ENCODE measurements around the gene TMC6. TPM values are rescaled to one million over a fixed set of nuclear protein-coding genes. Genes with fewer than 3 reads are reported as not detected.

Gene TMC6
- polyA plus RNA-seq, 1 donor (not counting 4 experiments of a cell fraction or from before 2014, with no cell fraction given) = 20.4 TPM

GRCh38 chr17:78109489-78109761 lies 19.1 kb downstream of the TMC6 start:
- Histone ChIP-seq H3K79me2 (ENCODE audit: control insufficient read depth, insufficient read depth, low read length) (no peaks in the 10 kb centered on the region), H3K4me2 (ENCODE audit: control insufficient read depth, extremely low read depth, insufficient read depth, low read depth, low read length) (no peak overlapping the region), H3K9me3 (ENCODE audit: control insufficient read depth, low read depth, low read length) (no peaks in the 10 kb centered on the region), H3K9ac (ENCODE audit: control insufficient read depth, extremely low read depth, insufficient read depth, low read length) (no peak overlapping the region), H4K20me1 (ENCODE audit: control insufficient read depth, extremely low read depth, insufficient read depth, low read length) (peaks cover 3% of the 10 kb centered on the region), H3K4me3 (ENCODE audit: control insufficient read depth in 2 of 3, extremely low read depth in 1 of 3, insufficient read depth in 2 of 3, low read depth in 1 of 3, low read length in 3 of 3) (no peak overlapping the region), H3K27ac (ENCODE audit: control insufficient read depth, insufficient read depth, low read length) (no peak overlapping the region), H2AFZ (ENCODE audit: control insufficient read depth, low read length) (no peak overlapping the region), H3K36me3 (ENCODE audit: control insufficient read depth in 2 of 2, extremely low read depth in 1 of 2, insufficient read depth in 2 of 2, low read length in 2 of 2) (peaks cover 0 to 8% of the 10 kb centered on the region in 2 experiments), H3K27me3 (ENCODE audit: control insufficient read depth, extremely low read depth, insufficient read depth, low read length) (no peaks in the 10 kb centered on the region), H3K4me1 (ENCODE audit: control insufficient read depth, extremely low read depth, insufficient read depth, low read length) (no peaks in the 10 kb centered on the region), H3K9me1 (ENCODE audit: control insufficient read depth, extremely low read depth, insufficient read depth, low read length) (no peaks in the 10 kb centered on the region)
- FAIRE-seq = no peak
- no peak for DNase-seq (ENCODE audit: low read depth, low spot score)
- no peak for TF ChIP-seq EZH2 (IDR thresholded peaks at IDR 0.05; ENCODE audit: low read length)
- no peak for TF ChIP-seq CTCF (optimal IDR thresholded peaks at IDR 0.05 in 1 of 3, IDR thresholded peaks at IDR 0.05 in 1 of 3, conservative IDR thresholded peaks at IDR 0.05 in 1 of 3; ENCODE audit: extremely low read depth in 1 of 3, insufficient read depth in 2 of 3, low read length in 3 of 3)
- dilution Hi-C loops (cut with MboI; ENCODE audit: extremely low pct_ligation_motif_present, low sequenced_read_pairs) = no loop called here

- no peak for TF ChIP-seq CTCF (optimal IDR thresholded peaks at IDR 0.05 in 1 of 3, IDR thresholded peaks at IDR 0.05 in 1 of 3, conservative IDR thresholded peaks at IDR 0.05 in 1 of 3; ENCODE audit: extremely low read depth in 1 of 3, insufficient read depth in 2 of 3, low read length in 3 of 3)
- TF ChIP-seq EZH2 (IDR thresholded peaks at IDR 0.05; ENCODE audit: low read length) = no peak
- H3K27me3 ChIP-seq (ENCODE audit: control insufficient read depth, extremely low read depth, insufficient read depth, low read length) = no peaks in the 10 kb centered on the region
- no peak overlapping the region for H2AFZ ChIP-seq (ENCODE audit: control insufficient read depth, low read length)
- H3K4me3 ChIP-seq (ENCODE audit: control insufficient read depth in 2 of 3, extremely low read depth in 1 of 3, insufficient read depth in 2 of 3, low read depth in 1 of 3, low read length in 3 of 3) = no peak overlapping the region
- no peaks in the 10 kb centered on the region for H3K9me1 ChIP-seq (ENCODE audit: control insufficient read depth, extremely low read depth, insufficient read depth, low read length)
- peaks cover 3% of the 10 kb centered on the region for H4K20me1 ChIP-seq (ENCODE audit: control insufficient read depth, extremely low read depth, insufficient read depth, low read length)
- no peak overlapping the region for H3K9ac ChIP-seq (ENCODE audit: control insufficient read depth, extremely low read depth, insufficient read depth, low read length)
- no peaks in the 10 kb centered on the region for H3K9me3 ChIP-seq (ENCODE audit: control insufficient read depth, low read depth, low read length)
- no peaks in the 10 kb centered on the region for H3K79me2 ChIP-seq (ENCODE audit: control insufficient read depth, insufficient read depth, low read length)
- dilution Hi-C loops (cut with MboI; ENCODE audit: extremely low pct_ligation_motif_present, low sequenced_read_pairs) = no loop called here
- FAIRE-seq = no peak
- peaks cover 0 to 8% of the 10 kb centered on the region in 2 experiments for H3K36me3 ChIP-seq (ENCODE audit: control insufficient read depth in 2 of 2, extremely low read depth in 1 of 2, insufficient read depth in 2 of 2, low read length in 2 of 2)
- DNase-seq (ENCODE audit: low read depth, low spot score) = no peak
- H3K27ac ChIP-seq (ENCODE audit: control insufficient read depth, insufficient read depth, low read length) = no peak overlapping the region
- no peak overlapping the region for H3K4me2 ChIP-seq (ENCODE audit: control insufficient read depth, extremely low read depth, insufficient read depth, low read depth, low read length)
- no peaks in the 10 kb centered on the region for H3K4me1 ChIP-seq (ENCODE audit: control insufficient read depth, extremely low read depth, insufficient read depth, low read length)
Measured at GRCh38 chr17:78108726-78109488, 19.6 kb downstream of the TMC6 start.

Data from keratinocyte (primary cell).